Activated naive CD4-positive, alpha-beta T cell treated with anti-CD3 and anti-CD28 coated beads, Interleukin-2, amount 50 U/mL, for 72 hours (primary cell): Measurements from ENCODE around the gene PCDHA3. TPM values are rescaled to one million over a fixed set of nuclear protein-coding genes. Genes with fewer than 3 reads are reported as not detected.
"Not testable (repeated sequence)": the region's sequence is repeated elsewhere in the genome, so short reads cannot be mapped to it uniquely, and the experiment has no call there.

Experiments used
- ATAC-seq, 2 donors: fragments of 150-1000 bp; cut with Tn5 transposase; 2 replicates each; pipeline ENCODE4 v1.10.0; 2021; ENCODE audit warnings: mild to moderate bottlenecking in 2 of 2, moderate library complexity in 2 of 2
- DNase-seq, 2 donors: peaks; one replicate each; pipeline ENCODE4 v3.0.0; 2021 to 2022; ENCODE audit warnings: low spot score in 2 of 2
- H3K27ac Mint-ChIP-seq, 2 donors: one replicate each; pipeline ENCODE4 v1.8.0; 2022; ENCODE audit warnings: mild to moderate bottlenecking in 2 of 2, mixed read lengths in 2 of 2
- H3K36me3 Mint-ChIP-seq, 2 donors: one replicate each; pipeline ENCODE4 v1.8.0; 2022; ENCODE audit warnings: mixed read lengths in 2 of 2
- H3K9me3 Mint-ChIP-seq, 2 donors: one replicate each; pipeline ENCODE4 v1.8.0; 2022; ENCODE audit warnings: mixed read lengths in 2 of 2
- total RNA-seq, 2 donors: library from RNA; stranded (reverse); gene quantifications; one replicate each; pipeline ENCODE4 v1.2.3, GENCODE V29; 2022

Gene PCDHA3
- total RNA-seq, result not detected

DNA sequence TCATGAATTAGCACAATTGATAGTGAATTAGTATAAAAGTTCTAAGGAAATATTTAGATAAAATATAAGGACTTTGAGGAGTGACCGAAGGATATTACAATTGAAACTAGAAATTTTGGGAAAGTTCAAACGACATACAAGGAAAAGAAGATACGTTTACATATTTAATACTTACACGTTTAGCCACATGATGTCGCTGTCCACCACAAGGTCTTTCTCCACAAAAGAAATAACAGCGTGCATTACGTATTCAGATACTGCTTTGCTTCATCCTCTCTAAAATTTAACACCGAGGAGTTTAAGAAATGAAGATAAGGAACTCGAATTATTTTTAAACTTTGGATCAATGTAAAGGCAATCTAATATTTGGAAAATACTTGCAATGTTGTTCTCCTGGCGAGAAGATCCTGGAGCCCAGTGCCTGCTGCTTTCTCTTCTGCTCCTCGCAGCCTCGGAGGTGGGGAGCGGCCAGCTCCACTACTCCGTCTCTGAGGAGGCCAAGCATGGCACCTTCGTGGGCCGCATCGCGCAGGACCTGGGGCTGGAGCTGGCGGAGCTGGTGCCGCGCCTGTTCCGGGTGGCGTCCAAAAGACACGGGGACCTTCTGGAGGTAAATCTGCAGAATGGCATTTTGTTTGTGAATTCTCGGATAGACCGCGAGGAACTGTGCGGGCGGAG lies at the start of gene PCDHA3:
Gene PCDHA3, plus strand, starts transcription at position 242 of the 678 bp plus-strand sequence.
- Mint-ChIP-seq H3K27ac (peak within 1 kb of the TSS in 1 of 2 donors; percentile 55), H3K9me3 (peaks cover 5 to 29% of the 10 kb centered on the region in 2 donors)

DNA sequence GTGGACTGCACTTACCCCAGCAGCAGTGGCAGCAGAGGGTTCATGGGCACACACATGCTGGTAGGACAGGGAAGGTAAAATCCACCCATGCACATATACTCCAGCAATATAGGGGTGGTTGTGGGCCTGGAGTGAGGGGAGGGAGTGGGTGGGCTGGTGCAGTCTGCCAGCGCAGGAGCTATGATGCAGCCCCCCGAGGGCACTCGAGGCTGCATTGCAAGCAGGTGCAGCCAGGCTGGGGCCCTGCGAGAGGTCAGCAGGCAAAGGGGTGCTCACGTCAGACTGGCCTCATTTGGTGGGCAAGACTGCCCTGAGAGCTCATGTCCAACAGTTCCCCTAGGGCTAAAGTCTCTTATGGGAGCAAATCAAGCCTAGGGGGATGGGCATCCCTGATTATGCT lies 47.3 kb upstream of the PCDHA3 start:
- Mint-ChIP-seq H3K27ac (no peak overlapping the region), H3K9me3 (peaks cover 66 to 77% of the 10 kb centered on the region in 2 donors), H3K36me3 (peaks cover 46 to 72% of the 10 kb centered on the region in 2 donors)
- ATAC-seq (no peak), DNase-seq (no peak)

More for the DNA sequence above, at the start of gene PCDHA3:
- DNase-seq (no peak), ATAC-seq (no peak)
- H3K36me3 Mint-ChIP-seq, result peaks cover 14 to 38% of the 10 kb centered on the region in 2 donors

DNA sequence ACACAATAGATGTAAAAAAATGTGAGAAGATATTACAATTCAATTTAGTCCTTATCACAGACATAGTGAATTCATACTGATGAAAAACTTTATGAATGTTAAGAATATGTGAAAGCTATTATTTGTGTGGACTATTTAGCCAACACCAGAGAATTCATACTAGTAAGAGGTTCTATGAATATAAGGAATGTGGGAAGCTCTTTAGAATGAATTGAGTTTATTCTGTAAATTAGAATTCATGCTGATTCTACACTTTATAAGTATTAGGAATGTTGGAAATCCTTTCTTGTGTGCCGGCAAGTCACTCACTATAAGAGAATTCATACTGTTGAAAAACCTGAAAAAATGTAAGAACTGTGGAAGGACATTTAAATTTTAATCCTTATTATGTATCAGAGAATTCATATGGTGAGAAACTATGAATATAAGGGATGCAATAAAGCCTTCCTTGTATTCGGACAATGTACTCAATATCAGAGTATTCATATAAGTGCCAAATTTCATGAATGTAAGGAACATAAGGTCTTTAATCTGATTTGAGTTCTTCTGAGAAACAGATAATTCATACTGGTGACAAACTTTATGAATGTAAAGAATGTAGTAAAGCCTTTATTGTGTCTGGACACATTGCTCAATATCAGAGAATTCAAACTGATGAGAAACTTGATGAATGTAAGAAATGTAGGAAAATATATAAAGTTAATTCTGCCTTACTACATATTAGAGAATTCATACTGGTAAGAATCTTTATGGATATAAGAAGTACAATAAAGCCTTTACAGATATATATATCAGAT lies 36.5 kb upstream of the PCDHA3 start:
- H3K9me3 Mint-ChIP-seq, result peaks cover 51 to 57% of the 10 kb centered on the region in 2 donors
- DNase-seq, result no peak
- H3K36me3 Mint-ChIP-seq, result peaks cover 53 to 59% of the 10 kb centered on the region in 2 donors
- no peak overlapping the region for H3K27ac Mint-ChIP-seq
- no peak for ATAC-seq

DNA sequence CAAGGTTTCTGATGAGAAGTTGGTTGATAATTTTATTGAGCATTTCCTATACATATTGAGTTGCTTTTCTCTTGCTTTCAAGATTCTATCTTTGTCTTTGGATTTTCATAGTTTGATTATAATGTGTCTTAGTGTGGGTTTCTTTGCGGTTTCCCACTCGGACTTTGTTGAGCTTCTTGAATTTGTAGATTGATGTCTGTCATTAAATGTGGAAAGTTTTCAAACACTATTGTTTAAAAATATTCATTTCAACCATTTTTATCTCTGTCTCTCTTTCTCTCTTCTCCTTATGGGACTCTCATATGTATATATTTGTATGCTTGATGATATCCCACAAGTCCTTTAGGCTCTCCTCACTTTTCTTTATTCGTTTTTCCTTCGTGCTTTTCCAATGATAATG lies 33.4 kb upstream of the PCDHA3 start:
- Mint-ChIP-seq H3K36me3 (peaks cover 45 to 49% of the 10 kb centered on the region in 2 donors), H3K9me3 (peaks cover 45 to 47% of the 10 kb centered on the region in 2 donors), H3K27ac (no peak overlapping the region)
- DNase-seq (no peak), ATAC-seq (no peak)

DNA sequence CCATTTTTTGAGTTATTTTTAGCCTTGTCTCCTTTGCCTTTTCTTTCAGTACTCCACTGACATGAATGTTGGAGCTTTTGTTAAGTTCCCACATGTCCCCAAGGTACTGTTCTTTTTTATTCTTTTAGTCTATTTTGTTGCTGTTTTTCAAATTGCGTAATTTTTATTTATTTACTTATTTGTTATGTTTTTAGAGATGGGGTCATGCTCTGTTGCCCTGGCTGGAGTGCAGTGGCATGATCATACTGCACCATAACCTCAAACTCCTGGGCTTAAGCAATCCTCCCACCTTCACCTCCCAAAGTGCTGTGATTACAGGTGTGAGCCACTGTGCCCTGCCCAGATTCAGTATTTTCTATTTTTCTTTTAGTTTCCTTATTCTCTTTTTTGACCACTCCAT lies 20.3 kb upstream of the PCDHA3 start:
- Mint-ChIP-seq H3K36me3 (peaks cover 45 to 84% of the 10 kb centered on the region in 2 donors), H3K9me3 (peaks cover 51 to 52% of the 10 kb centered on the region in 2 donors), H3K27ac (no peak overlapping the region)
- ATAC-seq (no peak), DNase-seq (no peak)

DNA sequence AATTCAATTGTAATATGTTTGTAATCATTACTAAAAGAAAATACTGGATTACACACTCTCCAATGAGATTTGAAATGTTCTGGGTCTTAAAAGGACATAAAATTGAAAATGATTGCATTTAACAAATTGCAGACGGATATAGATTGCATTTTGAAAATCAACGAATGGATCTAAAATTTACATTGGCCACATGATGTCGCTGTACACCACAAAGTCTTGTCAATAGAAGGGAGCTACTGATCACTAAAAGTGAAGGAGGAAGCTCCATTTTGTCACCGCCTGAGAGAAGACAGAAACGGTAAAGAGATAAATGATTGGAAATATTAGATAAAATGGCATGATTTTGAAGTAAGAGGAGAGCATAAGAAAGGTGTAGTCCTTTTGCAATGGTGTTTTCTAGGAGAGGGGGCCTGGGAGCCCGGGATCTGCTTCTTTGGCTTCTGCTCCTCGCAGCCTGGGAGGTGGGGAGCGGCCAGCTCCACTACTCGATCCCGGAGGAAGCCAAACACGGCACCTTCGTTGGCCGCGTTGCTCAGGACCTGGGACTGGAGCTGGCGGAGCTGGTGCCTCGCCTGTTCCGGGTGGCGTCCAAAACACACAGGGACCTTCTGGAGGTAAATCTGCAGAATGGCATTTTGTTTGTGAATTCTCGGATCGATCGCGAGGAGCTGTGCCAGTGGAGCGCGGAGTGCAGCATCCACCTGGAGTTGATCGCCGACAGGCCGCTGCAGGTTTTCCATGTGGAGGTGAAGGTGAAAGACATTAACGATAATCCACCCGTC lies 14.8 kb upstream of the PCDHA3 start, which contains the start of gene PCDHA1:
Gene PCDHA1, plus strand, starts transcription at position 236 of the 782 bp plus-strand sequence.
- DNase-seq (no peak), ATAC-seq (no peak)
- H3K9me3 Mint-ChIP-seq, result peaks cover 29 to 34% of the 10 kb centered on the region in 2 donors
- H3K27ac Mint-ChIP-seq, result peak within 1 kb of the TSS in 1 of 2 donors; percentile 55
- H3K36me3 Mint-ChIP-seq, result peaks cover 47 to 64% of the 10 kb centered on the region in 2 donors

DNA sequence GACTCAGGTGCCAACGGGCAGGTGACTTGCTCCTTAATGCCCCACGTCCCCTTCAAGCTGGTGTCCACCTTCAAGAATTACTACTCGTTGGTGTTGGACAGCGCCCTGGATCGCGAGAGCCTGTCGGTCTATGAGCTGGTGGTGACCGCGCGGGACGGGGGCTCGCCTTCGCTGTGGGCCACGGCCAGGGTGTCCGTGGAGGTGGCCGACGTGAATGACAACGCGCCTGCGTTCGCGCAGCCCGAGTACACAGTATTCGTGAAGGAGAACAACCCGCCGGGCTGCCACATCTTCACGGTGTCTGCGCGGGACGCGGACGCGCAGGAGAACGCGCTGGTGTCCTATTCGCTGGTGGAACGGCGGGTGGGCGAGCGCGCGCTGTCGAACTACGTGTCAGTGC lies 13.4 kb upstream of the PCDHA3 start:
- ATAC-seq, DNase-seq, H3K27ac Mint-ChIP-seq: not testable (repeated sequence)
- Mint-ChIP-seq H3K9me3 (peaks cover 28 to 31% of the 10 kb centered on the region in 2 donors), H3K36me3 (peaks cover 45 to 53% of the 10 kb centered on the region in 2 donors)

DNA sequence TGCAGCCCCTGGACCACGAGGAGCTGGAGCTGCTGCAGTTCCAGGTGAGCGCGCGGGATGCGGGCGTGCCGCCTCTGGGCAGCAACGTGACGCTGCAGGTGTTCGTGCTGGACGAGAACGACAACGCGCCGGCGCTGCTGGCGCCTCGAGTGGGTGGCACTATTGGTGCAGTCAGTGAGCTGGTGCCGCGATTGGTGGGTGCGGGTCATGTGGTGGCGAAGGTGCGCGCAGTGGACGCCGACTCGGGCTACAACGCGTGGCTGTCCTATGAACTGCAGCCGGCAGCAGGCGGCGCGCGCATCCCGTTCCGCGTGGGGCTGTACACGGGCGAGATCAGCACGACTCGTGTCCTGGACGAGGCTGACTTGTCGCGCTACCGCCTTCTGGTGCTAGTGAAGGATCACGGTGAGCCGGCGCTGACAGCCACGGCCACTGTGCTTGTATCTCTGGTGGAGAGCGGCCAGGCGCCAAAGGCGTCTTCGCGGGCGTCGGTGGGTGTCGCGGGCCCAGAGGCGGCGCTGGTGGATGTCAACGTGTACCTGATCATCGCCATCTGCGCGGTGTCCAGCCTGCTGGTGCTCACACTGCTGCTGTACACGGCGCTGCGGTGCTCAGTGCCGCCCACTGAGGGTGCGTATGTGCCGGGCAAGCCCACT lies 12.9 kb upstream of the PCDHA3 start:
- Mint-ChIP-seq H3K36me3 (peaks cover 44 to 52% of the 10 kb centered on the region in 2 donors), H3K9me3 (peaks cover 26 to 30% of the 10 kb centered on the region in 2 donors)
- ATAC-seq, H3K27ac Mint-ChIP-seq, DNase-seq: not testable (repeated sequence)

DNA sequence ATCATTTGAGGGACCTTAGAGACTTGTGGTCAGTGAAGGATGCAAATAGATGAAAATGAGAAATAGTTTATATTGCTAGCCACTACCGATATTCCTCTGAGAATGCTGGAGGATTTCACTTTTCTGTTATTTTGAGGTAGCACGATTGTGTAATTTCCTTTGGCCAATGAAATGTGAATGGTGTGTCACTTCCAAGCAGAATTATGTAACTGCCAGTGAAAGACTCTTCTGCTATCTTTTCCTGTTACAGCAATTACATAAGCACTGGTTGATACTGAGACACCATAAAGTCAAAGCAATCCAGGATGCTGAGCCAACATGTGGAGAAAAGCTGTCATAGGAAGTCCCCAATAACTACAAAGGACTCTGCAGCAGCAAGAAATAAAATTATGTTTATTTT lies 9.8 kb upstream of the PCDHA3 start:
- no peak overlapping the region for H3K27ac Mint-ChIP-seq
- no peak for DNase-seq
- no peak for ATAC-seq
- H3K9me3 Mint-ChIP-seq, result peaks cover 25 to 32% of the 10 kb centered on the region in 2 donors
- peaks cover 44 to 51% of the 10 kb centered on the region in 2 donors for H3K36me3 Mint-ChIP-seq

DNA sequence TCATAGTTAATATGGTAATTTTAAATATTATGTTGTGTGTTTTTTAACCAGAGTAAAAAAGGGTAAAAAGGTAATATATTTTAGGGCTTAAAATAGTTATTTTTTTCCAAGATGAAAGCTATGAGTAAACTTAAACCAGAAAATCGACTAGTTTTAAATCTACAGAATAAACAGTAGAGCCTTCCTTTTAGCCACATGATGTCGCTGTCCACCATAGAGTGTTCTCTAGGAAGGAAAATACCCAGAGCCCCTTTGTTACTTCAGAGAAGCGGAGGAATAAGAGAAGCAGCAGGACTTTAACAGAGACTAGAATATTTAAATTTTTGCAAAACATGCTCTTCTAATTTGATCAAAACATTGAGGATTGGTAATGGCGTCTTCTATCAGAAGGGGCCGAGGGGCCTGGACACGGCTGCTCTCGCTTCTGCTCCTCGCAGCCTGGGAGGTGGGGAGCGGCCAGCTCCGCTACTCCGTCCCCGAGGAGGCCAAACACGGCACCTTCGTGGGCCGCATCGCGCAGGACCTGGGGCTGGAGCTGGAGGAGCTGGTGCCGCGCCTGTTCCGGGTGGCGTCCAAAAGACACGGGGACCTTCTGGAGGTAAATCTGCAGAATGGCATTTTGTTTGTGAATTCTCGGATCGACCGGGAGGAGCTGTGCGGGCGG lies 6.1 kb upstream of the PCDHA3 start, which contains the start of gene PCDHA2:
Gene PCDHA2, plus strand, starts transcription at position 258 of the 664 bp plus-strand sequence.
- H3K36me3 Mint-ChIP-seq, result peaks cover 19 to 29% of the 10 kb centered on the region in 2 donors
- H3K9me3 Mint-ChIP-seq, result peaks cover 18 to 24% of the 10 kb centered on the region in 2 donors
- ATAC-seq (no peak), DNase-seq (no peak)
- H3K27ac Mint-ChIP-seq, result no peak within 1 kb of the TSS

DNA sequence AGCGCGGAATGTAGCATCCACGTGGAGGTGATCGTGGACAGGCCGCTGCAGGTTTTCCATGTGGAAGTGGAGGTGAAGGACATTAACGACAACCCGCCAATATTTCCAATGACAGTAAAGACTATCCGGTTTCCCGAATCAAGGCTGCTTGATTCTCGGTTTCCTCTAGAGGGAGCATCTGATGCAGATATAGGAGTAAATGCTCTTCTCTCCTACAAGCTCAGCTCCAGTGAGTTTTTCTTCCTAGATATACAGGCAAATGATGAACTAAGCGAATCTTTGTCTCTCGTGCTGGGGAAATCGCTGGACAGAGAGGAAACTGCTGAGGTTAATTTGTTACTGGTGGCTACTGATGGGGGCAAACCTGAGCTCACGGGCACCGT lies 5.6 kb upstream of the PCDHA3 start:
- ATAC-seq (no peak), DNase-seq (no peak)
- Mint-ChIP-seq H3K27ac (no peak overlapping the region), H3K36me3 (peaks cover 17 to 27% of the 10 kb centered on the region in 2 donors), H3K9me3 (peaks cover 20 to 25% of the 10 kb centered on the region in 2 donors)

DNA sequence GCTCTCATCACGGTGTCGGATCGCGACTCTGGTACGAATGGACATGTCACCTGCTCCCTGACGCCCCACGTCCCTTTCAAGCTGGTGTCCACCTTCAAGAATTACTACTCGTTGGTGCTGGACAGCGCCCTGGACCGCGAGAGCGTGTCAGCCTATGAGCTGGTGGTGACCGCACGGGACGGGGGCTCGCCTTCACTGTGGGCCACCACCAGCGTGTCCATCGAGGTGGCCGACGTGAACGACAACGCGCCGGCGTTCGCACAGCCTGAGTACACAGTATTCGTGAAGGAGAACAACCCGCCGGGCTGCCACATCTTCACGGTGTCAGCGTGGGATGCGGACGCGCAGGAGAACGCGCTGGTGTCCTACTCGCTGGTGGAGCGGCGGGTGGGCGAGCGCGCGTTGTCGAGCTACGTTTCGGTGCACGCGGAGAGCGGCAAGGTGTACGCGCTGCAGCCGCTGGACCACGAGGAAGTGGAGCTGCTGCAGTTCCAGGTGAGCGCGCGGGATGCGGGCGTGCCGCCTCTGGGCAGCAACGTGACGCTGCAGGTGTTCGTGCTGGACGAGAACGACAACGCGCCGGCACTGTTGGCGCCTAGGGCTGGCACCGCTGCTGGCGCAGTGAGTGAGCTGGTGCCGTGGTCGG lies 4.7 kb upstream of the PCDHA3 start:
- not testable (repeated sequence) for ATAC-seq, DNase-seq, H3K27ac Mint-ChIP-seq
- H3K9me3 Mint-ChIP-seq, result peaks cover 17 to 22% of the 10 kb centered on the region in 2 donors
- H3K36me3 Mint-ChIP-seq, result peaks cover 24 to 33% of the 10 kb centered on the region in 2 donors

DNA sequence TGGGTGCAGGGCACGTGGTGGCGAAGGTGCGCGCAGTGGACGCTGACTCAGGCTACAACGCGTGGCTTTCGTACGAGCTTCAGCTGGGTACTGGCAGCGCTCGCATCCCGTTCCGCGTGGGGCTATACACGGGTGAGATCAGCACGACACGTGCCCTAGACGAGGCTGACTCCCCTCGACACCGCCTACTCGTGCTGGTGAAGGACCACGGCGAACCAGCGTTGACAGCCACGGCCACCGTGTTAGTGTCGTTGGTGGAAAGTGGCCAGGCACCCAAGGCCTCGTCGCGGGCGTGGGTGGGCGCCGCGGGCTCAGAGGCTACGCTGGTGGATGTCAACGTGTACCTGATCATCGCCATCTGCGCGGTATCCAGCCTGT lies 4.2 kb upstream of the PCDHA3 start:
- Mint-ChIP-seq H3K36me3 (peaks cover 26 to 38% of the 10 kb centered on the region in 2 donors), H3K27ac (no peak overlapping the region), H3K9me3 (peaks cover 14 to 24% of the 10 kb centered on the region in 2 donors)
- ATAC-seq (no peak), DNase-seq (no peak)

DNA sequence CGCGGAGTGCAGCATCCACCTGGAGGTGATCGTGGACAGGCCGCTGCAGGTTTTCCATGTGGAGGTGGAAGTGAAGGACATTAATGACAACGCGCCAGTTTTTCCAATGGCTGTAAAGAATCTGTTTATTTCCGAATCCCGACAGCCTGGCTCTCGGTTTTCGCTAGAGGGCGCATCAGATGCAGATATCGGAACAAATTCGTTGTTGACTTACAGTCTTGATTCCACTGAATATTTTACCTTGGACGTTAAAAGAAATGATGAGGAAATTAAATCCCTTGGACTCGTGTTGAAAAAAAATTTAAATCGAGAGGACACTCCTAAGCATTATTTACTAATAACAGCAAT lies 611 bp downstream of the PCDHA3 start:
- ATAC-seq, result no peak
- H3K27ac Mint-ChIP-seq, result no peak overlapping the region

DNA sequence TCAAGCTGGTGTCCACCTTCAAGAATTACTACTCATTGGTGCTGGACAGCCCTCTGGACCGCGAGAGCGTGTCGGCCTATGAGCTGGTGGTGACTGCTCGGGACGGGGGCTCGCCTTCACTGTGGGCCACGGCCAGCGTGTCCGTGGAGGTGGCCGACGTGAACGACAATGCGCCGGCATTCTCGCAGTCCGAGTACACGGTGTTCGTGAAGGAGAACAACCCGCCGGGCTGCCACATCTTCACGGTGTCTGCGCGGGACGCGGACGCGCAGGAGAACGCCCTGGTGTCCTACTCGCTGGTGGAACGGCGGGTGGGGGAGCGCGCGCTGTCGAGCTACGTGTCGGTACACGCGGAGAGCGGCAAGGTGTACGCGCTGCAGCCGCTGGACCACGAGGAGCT lies 1.5 kb downstream of the PCDHA3 start:
- Mint-ChIP-seq H3K9me3 (peaks cover 9 to 29% of the 10 kb centered on the region in 2 donors), H3K36me3 (peaks cover 15 to 45% of the 10 kb centered on the region in 2 donors)
- not testable (repeated sequence) for ATAC-seq, DNase-seq, H3K27ac Mint-ChIP-seq

More for the DNA sequence above, 611 bp downstream of the PCDHA3 start:
- DNase-seq, result no peak
- Mint-ChIP-seq H3K36me3 (peaks cover 14 to 38% of the 10 kb centered on the region in 2 donors), H3K9me3 (peaks cover 5 to 25% of the 10 kb centered on the region in 2 donors)
